ENCODE data around the gene TENM4.
A peak's percentile ranks its signal among the peaks of the same experiment; 100 is the strongest.

TENM4 gene

GRCh38 chr11:79304599-79305212, 136.1 kb downstream of the TENM4 start:
- TF ChIP-seq CTCF (conservative IDR thresholded peaks at IDR 0.05; ENCODE audit: low read depth, low read length), result no peak
- DNase-seq (ENCODE audit: low read depth), result peak; percentile 13

GRCh38 chr11:79296141-79296540, 144.7 kb downstream of the TENM4 start:
- no peak overlapping the region for H3K4me3 ChIP-seq (ENCODE audit: low read depth, low read length)
- no peak for DNase-seq (ENCODE audit: low read depth)
- no peak for TF ChIP-seq CTCF (conservative IDR thresholded peaks at IDR 0.05; ENCODE audit: low read depth, low read length)

More at GRCh38 chr11:79304599-79305212, 136.1 kb downstream of the TENM4 start:
- H3K4me3 ChIP-seq (ENCODE audit: low read depth, low read length), result no peak overlapping the region

GRCh38 chr11:79294845-79295731, 145.7 kb downstream of the TENM4 start:
- no peak for DNase-seq (ENCODE audit: low read depth)
- no peak for TF ChIP-seq CTCF (conservative IDR thresholded peaks at IDR 0.05; ENCODE audit: low read depth, low read length)
- H3K4me3 ChIP-seq (ENCODE audit: low read depth, low read length), result no peak overlapping the region

GRCh38 chr11:79291948-79292347, 148.9 kb downstream of the TENM4 start:
- no peak for TF ChIP-seq CTCF (conservative IDR thresholded peaks at IDR 0.05; ENCODE audit: low read depth, low read length)
- no peak overlapping the region for H3K4me3 ChIP-seq (ENCODE audit: low read depth, low read length)
- no peak for DNase-seq (ENCODE audit: low read depth)

GRCh38 chr11:79290761-79291160, 150.1 kb downstream of the TENM4 start:
- H3K4me3 ChIP-seq (ENCODE audit: low read depth, low read length), result no peak overlapping the region
- no peak for DNase-seq (ENCODE audit: low read depth)
- TF ChIP-seq CTCF (conservative IDR thresholded peaks at IDR 0.05; ENCODE audit: low read depth, low read length), result no peak

- TF ChIP-seq CTCF (conservative IDR thresholded peaks at IDR 0.05; ENCODE audit: low read depth, low read length), result no peak
- DNase-seq (ENCODE audit: low read depth), result no peak
- H3K4me3 ChIP-seq (ENCODE audit: low read depth, low read length), result no peak overlapping the region
Measured at GRCh38 chr11:79287952-79288351, 152.9 kb downstream of the TENM4 start.

All from choroid plexus epithelial cell (primary cell).